Peyer's patch (tissue), 4 donors: ENCODE results near the gene MOSPD2. TPM values are rescaled to one million over a fixed set of nuclear protein-coding genes. Genes with fewer than 3 reads are reported as not detected.
A peak's percentile ranks its signal among the peaks of the same experiment; 100 is the strongest.

Source experiments
- DNase-seq, 3 donors: peaks; one replicate each; pipeline ENCODE4 v3.0.0-alpha.2; 2017 to 2019
- H3K27ac ChIP-seq, 4 donors: fragments of 200-600 bp; sonication (generic); one replicate each; pipeline ENCODE4 v1.5.1; 2016 to 2019
- H3K27me3 ChIP-seq, 2 donors: fragments of 200-600 bp; sonication (generic); one replicate each; pipeline ENCODE4 v1.5.1; 2019
- H3K36me3 ChIP-seq, 3 donors: fragments of 200-600 bp; sonication (generic); one replicate each; pipeline ENCODE4 v1.5.1; 2016 to 2019
- H3K4me1 ChIP-seq, 4 donors: fragments of 200-600 bp; sonication (generic); one replicate each; pipeline ENCODE4 v1.5.1; 2016 to 2019
- H3K4me3 ChIP-seq, 4 donors: fragments of 200-600 bp; sonication (generic); 1 replicate in 3 of 4; 2 replicates in 1 of 4; pipeline ENCODE4 v1.5.1; 2016 to 2019; ENCODE audit warnings: mild to moderate bottlenecking in 1 of 4
- H3K9me3 ChIP-seq, 4 donors: fragments of 200-600 bp; sonication (generic); one replicate each; pipeline ENCODE4 v1.5.1; 2016 to 2019; ENCODE audit warnings: mild to moderate bottlenecking in 1 of 4
- CTCF ChIP-seq, 6 experiments: fragments of 450-650 bp in 4 of 6; fragments of 200-600 bp in 2 of 6; sonication (generic) in 1 of 6; IDR thresholded peaks; one replicate each; pipeline ENCODE4 v1.5.1; 2017 to 2019; ENCODE audit warnings: antibody characterized with exemption in 6 of 6, mild to moderate bottlenecking in 3 of 6, moderate library complexity in 1 of 6
- POLR2A ChIP-seq, 2 donors: fragments of 450-650 bp; IDR thresholded peaks; one replicate each; pipeline ENCODE4 v1.5.1; 2017; ENCODE audit warnings: antibody characterized with exemption in 2 of 2, mild to moderate bottlenecking in 2 of 2, moderate library complexity in 2 of 2
- total RNA-seq, 4 donors: library from RNA; depleted of rRNA; stranded (reverse); fragments of >200 nt; gene quantifications; one replicate each; pipeline ENCODE4 v1.1.0, GENCODE V29; 2016

Gene MOSPD2
- 10 to 100 TPM in 3 of 4 donors, 1 to 10 TPM in 1; 9.9 to 24.2 (median 22.0) TPM for total RNA-seq

- no peaks in the 10 kb centered on the region for H3K4me1 ChIP-seq
- peak within 1 kb of the TSS; percentile 54 to 72 (median 66) for H3K4me3 ChIP-seq
- DNase-seq, result peak; percentile 90 to 97 (median 93)
- H3K9me3 ChIP-seq, result no peaks in the 10 kb centered on the region
- no peaks in the 10 kb centered on the region for H3K36me3 ChIP-seq
- H3K27ac ChIP-seq, result peak within 1 kb of the TSS; percentile 68 to 85 (median 82)
- H3K27me3 ChIP-seq, result no peaks in the 10 kb centered on the region
- TF ChIP-seq POLR2A (IDR thresholded peaks at IDR 0.05) (peak; percentile 47 to 52), CTCF (IDR thresholded peaks at IDR 0.05) (no peak)
Observed at GRCh38 chrX:14872851-14873675, at the start of gene MOSPD2, which contains the start of gene FANCB. TSS of gene MOSPD2 (plus strand) at chrX:14873421. CDS start at chrX:14873529, 108 bp downstream. TSS of gene FANCB (minus strand) at chrX:14873069. CDS start at chrX:14865510, 7,559 bp downstream.

DNA sequence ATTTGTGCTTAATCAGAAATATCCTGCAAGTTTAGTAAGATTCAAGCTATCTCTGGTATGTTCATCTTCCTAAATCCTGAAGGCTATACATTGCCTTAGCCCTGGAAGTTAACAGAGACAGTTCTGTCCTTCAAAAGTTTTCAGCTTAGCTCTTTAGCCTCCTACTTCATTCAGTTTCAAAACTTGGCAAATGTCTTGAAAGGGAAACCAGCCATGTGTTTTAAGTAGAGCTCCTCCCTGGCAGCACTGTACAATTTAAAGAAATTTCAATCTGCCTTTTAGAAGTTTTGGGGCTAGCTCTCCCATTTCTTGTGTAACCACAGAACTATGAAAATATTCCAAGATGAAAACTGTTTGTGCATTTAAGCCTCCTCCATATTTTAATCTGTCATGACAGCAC, 47.4 kb upstream of the MOSPD2 start:
- no peak for DNase-seq
- Histone ChIP-seq H3K4me3 (no peak overlapping the region), H3K27me3 (no peaks in the 10 kb centered on the region), H3K9me3 (no peaks in the 10 kb centered on the region), H3K36me3 (no peaks in the 10 kb centered on the region), H3K4me1 (no peaks in the 10 kb centered on the region), H3K27ac (no peak overlapping the region)
- TF ChIP-seq CTCF (IDR thresholded peaks at IDR 0.05) (no peak), POLR2A (IDR thresholded peaks at IDR 0.05) (no peak)

DNA sequence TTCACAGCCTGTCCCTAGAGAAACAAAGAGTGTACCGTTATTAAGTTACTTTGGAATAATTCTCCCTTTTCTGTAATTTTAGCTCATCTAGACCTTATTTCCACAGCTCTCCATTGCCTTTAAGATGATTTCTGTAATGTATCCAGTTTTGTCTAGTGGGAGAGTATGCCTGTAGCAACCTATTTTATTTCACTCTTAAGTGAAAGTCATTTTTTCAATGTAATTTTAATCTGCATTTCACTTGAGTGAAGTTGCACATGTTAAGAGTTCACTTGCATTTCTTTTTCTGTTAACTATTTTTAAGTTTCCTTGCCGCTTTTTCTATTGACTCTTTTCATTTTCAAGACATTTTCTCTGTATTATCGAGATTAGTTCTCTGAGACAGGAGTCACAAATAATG, 46.9 kb upstream of the MOSPD2 start:
- Histone ChIP-seq H3K4me1 (no peaks in the 10 kb centered on the region), H3K36me3 (no peaks in the 10 kb centered on the region), H3K4me3 (no peak overlapping the region), H3K27ac (no peak overlapping the region), H3K9me3 (no peaks in the 10 kb centered on the region), H3K27me3 (no peaks in the 10 kb centered on the region)
- no peak for DNase-seq
- TF ChIP-seq POLR2A (IDR thresholded peaks at IDR 0.05) (no peak), CTCF (IDR thresholded peaks at IDR 0.05) (no peak)

GRCh38 chrX:14829643-14830042, 43.6 kb upstream of the MOSPD2 start:
- Histone ChIP-seq H3K27ac (no peak overlapping the region), H3K27me3 (no peaks in the 10 kb centered on the region), H3K4me3 (no peak overlapping the region), H3K36me3 (no peaks in the 10 kb centered on the region), H3K9me3 (no peaks in the 10 kb centered on the region), H3K4me1 (no peaks in the 10 kb centered on the region)
- TF ChIP-seq CTCF (IDR thresholded peaks at IDR 0.05) (no peak), POLR2A (IDR thresholded peaks at IDR 0.05) (no peak)
- no peak for DNase-seq

- TF ChIP-seq POLR2A (IDR thresholded peaks at IDR 0.05) (no peak), CTCF (IDR thresholded peaks at IDR 0.05) (no peak)
- Histone ChIP-seq H3K9me3 (no peaks in the 10 kb centered on the region), H3K4me1 (no peaks in the 10 kb centered on the region), H3K4me3 (no peak overlapping the region), H3K27ac (no peak overlapping the region), H3K36me3 (no peaks in the 10 kb centered on the region), H3K27me3 (no peaks in the 10 kb centered on the region)
- DNase-seq, result no peak
Observed at GRCh38 chrX:14832151-14832550, 41.1 kb upstream of the MOSPD2 start.
